Sciatic nerve (tissue), 2 donors: Measurements from ENCODE around the gene PHF21A. TPM values are rescaled to one million over a fixed set of nuclear protein-coding genes. Genes with fewer than 3 reads are reported as not detected.

Experiments
- ATAC-seq: fragments of 200-7000 bp; cut with Tn5 transposase; one replicate; pipeline ENCODE4 v1.9.1; 2020; ENCODE audit warnings: mild to moderate bottlenecking, moderate library complexity
- DNase-seq: peaks from one replicate; pipeline ENCODE4 v3.0.0-alpha.2; 2020; ENCODE audit warnings: low spot score
- intact Hi-C: fragments of 100-400 bp; cut with DNase I; formaldehyde crosslinking; loops from one replicate; pipeline ENCODE4 v1.14.2; 2022
- total RNA-seq: library from RNA; stranded (reverse); fragmentation: NEBNext Ultra II Directional; extraction: Animal tissue kit (Norgen Biotek cat#: 25700); gene quantifications from one replicate; pipeline ENCODE4 v1.2.1, GENCODE V29; 2021
- donor health status: DM: no; HTN: no; CAD: no.
- donor health status: DM: no; HTN: no; CAD: no.

PHF21A gene
- total RNA-seq, 1 donor from 2014 or later, result 82.2 TPM

DNA sequence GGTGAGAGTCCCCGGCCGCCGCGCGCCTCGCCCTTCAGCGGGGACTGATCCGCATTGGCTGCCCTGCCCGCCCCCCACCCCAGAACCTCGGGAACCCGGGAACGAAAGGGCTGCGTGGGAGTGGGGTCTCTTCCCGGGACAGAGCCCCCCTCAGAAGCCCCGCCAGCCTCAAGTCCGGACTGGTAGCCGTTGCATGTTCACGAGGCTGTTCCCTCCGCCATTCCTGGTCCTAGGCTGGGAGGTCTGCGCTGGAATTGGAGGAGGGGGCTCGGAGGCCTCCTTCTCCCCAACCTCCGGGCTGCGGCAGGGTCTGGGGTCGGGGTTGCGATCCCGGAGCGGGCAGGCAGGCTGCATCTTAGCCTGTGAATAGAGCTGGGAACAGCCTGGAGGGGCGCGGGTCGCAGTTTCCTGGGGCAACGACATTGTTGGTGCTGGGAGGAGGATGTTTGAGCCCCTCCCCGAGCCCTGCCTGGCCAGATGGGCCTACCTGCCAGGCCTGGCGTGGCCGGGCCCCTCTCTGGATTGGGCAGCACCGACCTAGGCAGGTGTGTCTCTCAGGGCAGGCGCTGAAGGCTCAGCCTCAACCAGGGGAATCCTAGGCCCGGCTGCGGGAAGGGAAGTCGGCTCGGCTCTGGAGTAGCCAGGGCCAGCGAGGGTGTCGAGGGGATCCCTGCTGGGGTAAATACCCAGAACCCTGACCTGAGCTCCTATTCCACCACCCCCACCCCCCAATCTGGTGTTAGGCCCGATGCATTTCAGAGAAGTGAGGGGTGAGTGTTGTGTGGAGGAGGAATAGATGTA is 235.1 kb downstream of the PHF21A start:
- ATAC-seq, result no peak
- no peak for DNase-seq
- intact Hi-C loops, result no loop called here

DNA sequence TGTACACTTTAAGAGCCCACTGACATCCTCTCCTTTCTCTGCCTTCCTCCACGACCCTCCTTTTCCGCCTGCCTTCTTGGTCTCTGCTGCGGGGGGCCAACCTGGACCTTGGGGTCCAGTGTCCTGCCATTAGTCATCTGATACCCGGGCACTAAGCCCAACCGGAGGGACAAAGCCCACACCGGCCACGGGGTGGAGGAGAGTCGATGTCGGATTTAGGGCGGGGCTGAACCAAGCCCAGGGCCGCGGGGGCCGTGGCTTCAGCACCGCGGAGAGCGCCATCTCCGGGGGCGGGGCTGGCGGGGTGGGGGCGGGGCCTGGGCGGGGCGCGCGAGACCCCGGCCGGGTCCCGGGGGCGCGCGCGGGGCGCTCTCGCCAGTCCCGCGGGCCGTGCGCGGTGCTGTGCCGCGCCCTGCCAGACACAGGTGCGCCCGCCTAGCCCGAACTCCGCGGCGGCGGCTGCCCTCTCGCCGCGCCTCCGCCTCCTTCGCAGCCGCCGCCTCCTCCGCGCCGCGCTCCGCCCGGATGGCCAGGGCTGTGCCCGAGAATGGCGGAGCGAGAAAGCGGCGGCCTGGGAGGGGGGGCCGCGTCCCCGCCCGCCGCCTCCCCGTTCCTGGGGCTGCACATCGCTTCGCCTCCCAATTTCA is 235.9 kb downstream of the PHF21A start, which contains the start of gene MAPK8IP1:
TSS of gene MAPK8IP1 (plus strand) at position 378 of the 647 bp plus-strand sequence. CDS start at position 548, 170 bp downstream.
- DNase-seq (peak; percentile 76), ATAC-seq (peak; percentile 59)
- intact Hi-C loops, result no loop called here

DNA sequence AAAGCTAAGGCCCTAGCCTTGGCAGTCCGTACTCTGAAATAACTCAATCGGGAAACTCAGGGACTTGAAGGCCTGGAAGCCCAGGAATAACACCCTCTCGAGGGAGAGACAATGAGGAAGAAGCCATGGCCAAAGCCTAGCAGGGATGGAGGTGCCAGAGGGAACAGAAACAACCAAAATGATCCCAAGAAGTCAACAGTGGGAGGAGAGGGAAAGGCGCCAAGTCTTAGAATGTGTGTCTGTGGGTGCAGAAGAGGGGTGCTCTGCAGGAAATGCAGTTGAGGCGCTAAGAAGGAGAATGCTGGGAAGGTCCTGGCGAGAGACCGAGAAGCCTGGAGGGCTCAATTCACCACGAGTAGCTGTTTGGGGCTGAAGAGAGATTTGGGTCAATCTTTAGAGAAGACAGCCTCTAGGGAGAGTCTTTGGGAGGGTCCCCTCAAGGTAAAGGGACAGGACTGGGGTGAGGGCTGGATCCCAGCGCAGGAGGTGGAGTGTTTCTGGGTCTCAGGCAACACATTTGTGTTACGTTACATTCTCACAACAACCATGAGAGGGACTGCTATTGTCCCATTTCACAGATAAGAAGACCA is 236.6 kb downstream of the PHF21A start:
- DNase-seq (no peak), ATAC-seq (no peak)
- intact Hi-C loops, result no loop called here

Other genes with a start within 250 kb of the PHF21A start
- gene MAPK8IP1, start 235.8 kb downstream of the PHF21A start, total RNA-seq, result 285 TPM
- not detected for gene FREY1, start 214.2 kb downstream of the PHF21A start, total RNA-seq
- 19.0 TPM for gene PEX16, start 203.6 kb downstream of the PHF21A start, total RNA-seq
- 1.4 TPM for gene LARGE2, start 198.8 kb downstream of the PHF21A start, total RNA-seq
- 20.8 TPM for gene CREB3L1, start 156.2 kb upstream of the PHF21A start, total RNA-seq
- 45.5 TPM for gene DGKZ, start 226.0 kb upstream of the PHF21A start, total RNA-seq